Stimulated activated CD8-positive, alpha-beta memory T cell treated with anti-CD3 and anti-CD28 coated beads, Interleukin-4, amount 100 ng/mL, for 4 hours (primary cell): ENCODE results near the gene SCN1A.
"Not testable (repeated sequence)": the region's sequence is repeated elsewhere in the genome, so short reads cannot be mapped to it uniquely, and the experiment has no call there.

Source experiments
- DNase-seq, 2 donors: peaks; one replicate each; pipeline ENCODE4 v3.0.0-alpha.2; 2020; ENCODE audit warnings: low read depth in 2 of 2, low spot score in 1 of 2

Gene SCN1A

DNA sequence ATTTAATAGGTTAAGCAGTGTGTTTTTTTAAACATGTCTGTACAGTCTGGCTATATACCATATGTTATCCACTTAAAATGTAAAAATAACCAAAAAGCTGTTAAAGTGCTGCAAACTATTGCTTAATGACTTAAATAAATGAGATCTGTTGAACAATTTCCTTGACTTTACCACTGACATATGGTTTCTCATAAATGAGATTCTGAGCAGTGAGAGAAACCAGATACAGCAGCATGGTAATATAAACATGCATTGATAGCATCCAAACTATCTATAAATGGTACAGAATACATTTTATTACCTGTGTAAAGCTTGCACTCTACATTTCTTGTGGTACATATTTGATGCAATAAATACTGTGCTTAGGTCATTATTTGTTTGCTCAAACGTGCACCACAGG is 138.0 kb downstream of the SCN1A start:
- no peak for DNase-seq

DNA sequence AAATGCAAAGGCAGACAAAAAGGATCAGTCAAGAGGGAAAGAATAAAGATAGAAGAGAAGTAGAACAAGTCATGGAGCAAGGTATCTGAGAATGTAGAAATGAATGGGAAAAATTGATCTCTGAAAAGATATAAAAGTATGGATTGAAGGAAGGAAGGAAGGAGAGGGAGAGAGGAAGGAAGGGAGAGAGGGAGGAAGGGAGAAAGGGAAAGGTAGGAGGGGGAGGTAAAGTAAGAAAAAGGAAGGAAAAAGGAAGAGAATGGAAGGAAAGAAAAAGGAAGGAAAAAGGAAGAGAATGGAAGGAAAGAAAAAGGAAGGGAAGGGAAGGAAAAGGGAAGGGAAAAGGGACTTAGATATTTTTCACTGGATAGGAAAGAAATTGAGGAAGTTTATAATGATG is 142.7 kb downstream of the SCN1A start:
- no peak for DNase-seq

DNA sequence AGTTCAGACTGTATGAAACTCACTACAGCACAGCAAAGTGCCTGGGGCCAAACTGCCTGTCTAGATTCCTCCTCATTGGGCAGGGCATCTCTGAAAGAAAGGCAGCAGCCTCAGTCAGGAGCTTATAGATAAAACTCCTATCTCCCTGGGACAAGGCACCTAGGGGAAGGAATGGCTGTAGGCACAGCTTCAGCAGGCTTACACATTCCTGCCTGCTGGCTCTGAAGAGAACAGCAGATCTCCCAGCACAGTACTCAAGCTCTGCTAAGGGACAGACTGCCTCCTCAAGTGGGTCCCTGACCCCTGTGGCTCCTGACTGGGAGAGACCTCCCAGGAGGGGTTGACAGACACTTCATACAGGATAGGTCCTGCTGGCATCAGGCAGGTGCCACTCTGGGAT is 155.7 kb downstream of the SCN1A start:
- not testable (repeated sequence) for DNase-seq

DNA sequence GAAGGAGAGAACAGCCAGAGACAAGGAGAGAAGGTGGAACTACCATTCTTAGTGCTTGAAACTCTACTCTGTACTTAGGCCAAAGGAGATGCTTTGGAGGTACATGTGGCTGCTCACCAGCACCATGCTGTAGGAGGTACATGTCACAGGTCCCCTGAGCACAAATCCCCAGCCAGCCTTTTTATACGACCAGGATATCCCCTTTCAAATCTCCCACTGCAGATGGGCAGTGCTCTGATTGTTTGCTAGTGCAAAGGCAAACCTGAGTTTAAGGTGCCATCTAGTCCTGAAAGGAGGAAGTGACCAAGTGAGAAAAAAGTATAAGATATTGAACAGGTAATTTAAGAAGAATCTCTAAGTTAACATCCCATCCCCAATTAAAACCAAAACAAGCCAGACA is 157.2 kb downstream of the SCN1A start:
- no peak for DNase-seq

DNA sequence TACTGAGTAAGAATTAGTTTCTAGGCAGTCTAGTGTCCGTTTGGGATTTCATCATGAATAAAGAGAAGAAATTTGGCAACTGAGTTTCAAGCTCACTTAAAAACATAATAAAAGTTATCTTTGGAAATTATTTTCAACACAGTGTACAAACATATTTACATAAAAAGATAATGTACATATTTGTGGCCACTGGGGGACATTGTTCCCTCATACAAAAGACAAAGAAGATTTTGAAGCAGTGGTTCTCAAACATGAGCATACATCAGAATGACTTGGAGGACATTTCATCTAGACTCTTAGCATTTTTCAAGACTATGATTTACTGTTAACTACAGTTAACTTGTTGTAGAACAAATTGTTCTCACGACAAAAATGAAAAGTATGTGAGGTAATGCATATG is 158.6 kb downstream of the SCN1A start:
- DNase-seq = no peak

DNA sequence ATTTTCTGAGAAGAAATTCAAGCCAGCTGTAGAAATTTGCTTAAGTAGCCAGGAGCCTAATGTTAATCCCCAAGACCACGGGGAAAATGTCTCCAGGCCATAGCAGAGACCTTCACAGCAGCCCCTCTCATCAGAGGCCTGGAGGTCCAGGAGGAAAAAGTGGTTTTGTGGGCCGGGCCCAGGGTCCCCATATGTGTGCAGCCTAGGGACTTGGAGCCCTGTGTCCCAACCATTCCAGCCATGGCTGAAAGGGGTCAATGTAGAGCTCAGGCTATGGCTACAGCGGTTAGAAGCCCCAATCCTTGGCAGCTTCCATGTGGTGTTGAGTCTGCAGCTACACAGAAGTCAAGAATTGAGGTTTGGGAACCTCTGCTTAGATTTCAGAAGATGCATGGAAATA is 160.1 kb downstream of the SCN1A start:
- DNase-seq = no peak

DNA sequence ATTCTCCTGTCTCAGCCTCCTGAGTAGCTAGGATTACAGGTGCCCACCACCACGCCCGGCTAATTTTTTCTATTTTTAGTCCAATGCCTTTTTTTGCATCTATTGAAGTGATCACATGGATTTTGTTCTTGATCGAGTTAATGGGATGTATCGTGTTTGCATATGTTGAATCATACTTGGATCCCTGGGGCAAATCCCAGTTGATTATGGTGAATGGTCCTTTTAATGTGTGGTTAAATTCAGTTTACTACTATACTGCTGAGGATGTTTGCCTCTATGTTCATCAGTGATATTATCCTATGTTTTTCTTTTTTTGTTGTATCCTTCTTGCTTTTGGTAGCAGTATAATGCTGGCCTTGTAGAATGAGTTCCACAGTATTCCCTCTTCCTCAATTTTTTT is 166.0 kb downstream of the SCN1A start:
- DNase-seq = no peak

DNA sequence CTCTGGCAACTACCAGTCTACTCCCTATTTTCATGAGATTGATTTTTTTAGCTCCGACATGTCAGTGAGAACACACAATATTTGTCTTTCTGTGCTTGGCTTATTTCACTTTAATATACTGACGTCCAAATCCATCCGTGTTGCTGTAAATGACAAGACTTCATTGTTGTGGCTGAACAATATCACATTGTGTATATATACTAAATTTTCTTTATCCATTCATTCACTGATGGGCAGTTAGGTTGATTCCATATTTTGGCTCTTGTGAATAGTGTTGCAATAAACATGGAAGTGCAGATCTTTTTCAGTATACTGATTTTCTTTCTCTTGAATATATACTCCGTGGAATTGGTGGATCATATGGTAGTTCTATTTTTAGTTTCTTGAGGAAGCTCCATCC is 168.4 kb downstream of the SCN1A start:
- DNase-seq = no peak

DNA sequence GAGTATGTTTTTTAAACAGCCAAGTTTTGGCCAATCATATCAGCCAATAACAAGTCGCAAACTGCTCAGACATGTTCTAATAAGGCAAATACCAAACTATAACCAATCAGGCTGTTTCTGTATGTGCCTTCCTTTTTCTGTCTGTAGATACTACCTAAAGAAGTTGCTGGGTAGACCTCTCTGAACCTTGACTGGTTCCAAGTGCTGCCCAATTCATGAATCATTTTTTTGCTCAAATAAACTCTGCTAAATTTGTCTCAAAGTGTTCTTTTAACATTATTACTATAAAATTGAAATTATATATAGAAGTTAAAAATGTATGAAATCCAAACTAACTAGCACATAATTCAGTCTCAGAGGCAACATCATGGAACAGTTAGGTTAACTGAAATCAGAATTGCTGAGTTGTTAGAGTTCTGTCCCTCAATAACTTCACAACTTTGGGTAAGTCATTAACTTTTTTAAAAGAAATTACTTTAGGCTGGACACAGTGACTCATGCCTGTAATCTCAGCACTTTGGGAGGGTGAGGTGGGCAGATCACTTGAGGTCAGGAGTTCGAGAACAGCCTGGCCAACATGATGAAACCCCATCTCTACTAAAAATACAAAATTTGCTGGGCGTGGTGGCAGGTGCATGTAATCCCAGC is 169.4 kb downstream of the SCN1A start:
- DNase-seq = no peak

DNA sequence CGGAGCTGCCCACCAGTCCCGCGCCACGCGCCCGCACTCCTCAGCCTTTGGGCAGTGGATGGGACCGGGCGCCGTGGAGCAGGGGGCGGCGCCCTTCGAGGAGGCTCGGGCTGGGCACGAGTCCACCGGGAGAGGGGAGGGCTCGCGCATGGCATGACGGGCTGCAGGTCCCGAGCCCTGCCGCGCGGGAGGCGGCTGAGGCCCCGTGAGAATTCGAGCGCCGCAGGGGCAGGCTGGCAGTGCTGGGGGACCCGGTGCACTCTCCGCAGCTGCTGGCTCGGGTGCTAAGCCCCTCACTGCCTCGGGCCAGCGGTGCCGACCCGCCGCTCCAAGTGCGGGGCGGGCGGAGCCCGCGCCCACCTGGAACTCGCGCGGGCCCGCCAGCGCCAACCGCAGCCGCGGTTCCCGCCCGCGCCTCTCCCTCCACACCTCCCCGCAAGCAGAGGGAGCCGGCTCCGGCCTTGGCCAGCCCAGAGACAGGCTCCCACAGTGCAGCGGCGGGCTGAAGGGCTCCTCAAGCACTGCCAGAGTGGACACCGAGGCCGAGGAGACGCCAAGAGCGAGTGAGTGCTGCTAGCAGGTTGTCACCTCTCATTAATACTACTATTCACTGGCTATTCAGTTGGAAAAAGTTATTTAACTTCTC is 170.7 kb downstream of the SCN1A start:
- DNase-seq = no peak

DNA sequence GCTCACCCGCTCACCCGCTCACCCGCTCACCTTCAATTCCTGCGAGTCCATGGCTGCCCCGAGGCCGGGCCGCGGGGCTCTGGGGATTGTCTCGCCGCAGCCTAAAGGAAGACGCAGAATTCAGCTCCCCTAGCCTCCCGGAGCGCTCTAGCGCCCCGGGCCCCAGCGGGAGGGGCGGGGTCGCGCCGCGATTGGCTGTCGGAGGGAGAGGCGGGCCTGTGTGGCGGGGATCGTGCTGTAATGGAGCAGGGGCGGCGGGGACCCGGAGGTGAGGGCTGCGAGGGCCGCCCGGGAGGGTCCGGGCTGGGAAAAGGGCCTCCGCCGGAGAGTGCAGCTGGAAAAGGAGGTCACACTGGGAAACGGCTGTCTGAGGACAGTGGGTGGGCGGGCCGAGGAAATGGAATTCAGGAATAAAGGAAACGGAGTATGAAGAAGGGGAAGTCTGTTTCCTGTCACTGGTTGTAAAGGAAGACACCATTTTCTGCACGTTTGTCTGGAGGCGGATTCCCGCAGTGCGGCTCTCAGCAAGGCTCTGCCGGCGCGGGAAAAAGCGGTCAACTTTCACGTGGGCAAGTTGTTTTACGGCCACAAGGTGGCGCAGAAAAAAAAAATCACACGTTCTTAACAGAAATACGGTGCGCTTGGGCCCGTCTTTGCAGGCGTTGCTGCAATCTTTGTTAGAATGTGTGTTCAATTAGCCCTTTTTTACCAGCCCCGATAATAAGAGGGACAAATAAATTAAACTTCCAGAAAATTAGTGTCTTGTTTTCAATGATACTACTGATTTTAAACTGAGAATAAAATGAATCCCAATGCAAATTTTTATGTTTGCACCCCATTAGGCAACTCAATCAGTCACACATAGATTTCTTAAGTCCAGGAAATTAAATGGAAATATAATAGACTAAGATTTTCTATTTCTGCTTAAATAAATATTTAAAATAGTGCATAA is 173.9 kb downstream of the SCN1A start, which contains the start of gene TTC21B:
Gene TTC21B (minus strand): TSS at position 122 of the 952 bp plus-strand sequence. CDS start 71 bp downstream, at position 51.
- peak; percentile 81 to 85 for DNase-seq

DNA sequence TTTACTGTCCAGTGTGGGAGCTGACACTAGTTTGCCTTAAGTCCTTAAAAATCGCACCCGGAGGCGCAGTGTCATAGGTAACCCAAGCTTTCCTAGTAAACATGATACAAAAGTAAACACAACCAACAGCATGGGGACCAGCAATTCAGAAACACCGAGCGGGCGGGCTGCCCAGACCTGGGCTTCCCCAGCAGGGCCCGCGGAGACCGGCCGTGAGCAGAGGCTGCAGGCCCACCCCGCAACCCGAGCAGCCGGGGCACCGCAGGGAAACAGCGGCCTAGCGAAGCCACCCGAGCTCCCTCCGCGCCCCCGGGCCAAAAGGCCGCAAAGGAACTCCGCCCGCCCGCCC is 174.5 kb downstream of the SCN1A start:
- no peak for DNase-seq

DNA sequence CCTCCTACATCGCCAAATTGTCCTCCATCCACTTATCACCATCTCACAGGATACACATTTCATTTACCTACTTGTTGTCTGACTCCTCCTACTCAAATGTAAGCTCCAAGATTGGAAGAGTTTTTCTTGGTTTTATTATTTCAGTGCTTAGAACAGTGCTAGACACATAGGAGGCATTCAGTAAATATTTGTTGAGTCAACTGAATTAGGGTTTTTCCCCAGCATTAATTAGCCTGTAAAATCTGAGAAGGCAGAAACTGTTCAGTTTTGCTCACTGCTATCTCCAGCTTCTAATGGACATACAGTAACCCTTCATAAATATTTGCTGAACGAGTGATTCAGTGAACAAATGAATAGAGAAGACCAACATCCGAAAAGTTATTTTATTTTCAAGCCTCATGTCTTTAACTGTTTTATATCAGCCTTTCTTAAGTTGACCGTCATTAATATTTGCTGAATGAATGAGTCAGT is 175.0 kb downstream of the SCN1A start:
- DNase-seq = no peak

DNA sequence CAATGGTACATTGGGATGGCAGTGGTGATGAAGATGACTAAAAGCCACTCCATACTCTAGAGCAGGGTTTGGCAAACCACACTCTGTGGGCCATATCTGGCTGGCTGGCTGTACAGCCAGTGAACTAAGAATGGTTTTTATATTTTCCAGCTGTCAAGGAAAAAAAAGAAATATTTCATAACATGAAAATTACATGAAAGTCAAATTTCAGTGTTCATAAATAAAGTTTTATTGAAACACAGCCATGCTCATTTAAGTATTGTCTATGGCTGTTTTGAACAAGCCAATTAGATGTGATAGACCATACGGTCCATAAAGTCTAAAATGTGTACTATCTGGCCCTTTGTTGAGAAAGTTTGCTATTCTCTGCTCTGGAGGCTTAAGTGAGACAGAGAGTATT is 175.7 kb downstream of the SCN1A start:
- no peak for DNase-seq

DNA sequence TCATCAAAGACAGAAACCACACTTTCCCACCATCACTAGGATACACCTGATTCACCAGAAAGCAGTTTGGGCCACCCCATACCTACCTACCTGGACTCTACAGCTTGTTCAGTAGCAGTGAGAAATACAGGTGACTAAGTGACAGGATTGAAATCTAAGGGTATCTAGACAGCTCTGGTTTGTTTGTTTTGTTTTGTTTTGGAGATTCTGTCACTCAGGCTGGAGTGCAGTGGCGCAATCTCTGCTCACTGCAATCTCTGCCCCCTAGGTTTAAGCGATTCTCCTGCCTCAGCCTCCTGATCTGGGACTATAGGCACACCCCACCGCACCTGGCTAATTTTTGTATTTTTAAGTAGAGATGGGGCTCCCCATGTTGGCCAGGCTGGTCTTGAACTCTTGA is 177.4 kb downstream of the SCN1A start:
- DNase-seq = no peak

DNA sequence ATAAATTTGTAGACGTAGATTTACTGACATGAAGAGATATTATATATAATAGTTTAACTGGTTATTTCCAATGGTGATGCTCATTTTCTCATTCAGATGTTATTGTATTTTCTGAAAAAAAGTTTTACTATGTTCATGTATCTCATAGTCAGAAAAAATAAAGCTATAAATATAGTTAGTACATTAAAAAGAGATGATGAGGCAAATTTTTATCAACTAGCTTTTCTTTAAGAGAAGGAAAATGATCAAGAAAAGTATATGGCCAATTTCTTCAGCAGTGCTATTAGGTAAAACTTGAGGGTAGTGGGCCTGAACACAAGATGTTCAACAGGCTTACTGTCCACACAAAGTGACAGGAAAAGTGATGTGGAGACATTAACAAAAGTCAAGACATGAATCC is 186.0 kb downstream of the SCN1A start:
- no peak for DNase-seq

DNA sequence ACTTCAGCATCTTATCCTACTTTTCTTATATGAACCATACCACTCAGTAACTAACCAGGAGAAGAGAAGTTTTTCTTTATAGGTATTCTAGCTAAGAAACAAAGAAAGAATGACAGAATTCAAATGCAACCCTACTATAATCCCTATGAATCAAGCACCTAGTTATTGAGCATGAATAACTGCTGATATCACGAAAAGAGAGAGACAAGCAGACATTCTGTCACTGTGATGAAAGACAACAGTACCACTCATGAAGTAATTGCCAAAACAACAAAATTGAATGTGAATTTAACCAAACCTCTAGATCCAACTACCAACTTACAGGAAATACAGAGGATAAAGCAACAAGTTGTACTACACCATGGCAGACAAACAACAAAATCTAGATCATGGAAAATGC is 189.6 kb downstream of the SCN1A start:
- no peak for DNase-seq
